Stimulated activated CD4-positive, alpha-beta T cell treated with anti-CD3 and anti-CD28 coated beads, Interleukin-1b, Interleukin-23, amount 100 ng/mL, for 4 hours (primary cell): ENCODE results near the gene AGBL2.

ENCODE experiments used
- DNase-seq, 2 donors: peaks; one replicate each; pipeline ENCODE4 v3.0.0-alpha.2; 2020; ENCODE audit warnings: low read depth in 2 of 2

Gene AGBL2

GRCh38 chr11:47631473-47631872, 83.7 kb downstream of the AGBL2 start:
- no peak for DNase-seq

GRCh38 chr11:47628026-47628425, 87.1 kb downstream of the AGBL2 start:
- no peak for DNase-seq

- DNase-seq: no peak
These were observed 88.9 kb downstream of the AGBL2 start for GRCh38 chr11:47626234-47626633.

GRCh38 chr11:47620836-47621378, 94.3 kb downstream of the AGBL2 start:
- no peak for DNase-seq

GRCh38 chr11:47617417-47617809, 97.8 kb downstream of the AGBL2 start:
- no peak for DNase-seq

GRCh38 chr11:47616726-47617416, 98.3 kb downstream of the AGBL2 start:
- no peak for DNase-seq

DNA sequence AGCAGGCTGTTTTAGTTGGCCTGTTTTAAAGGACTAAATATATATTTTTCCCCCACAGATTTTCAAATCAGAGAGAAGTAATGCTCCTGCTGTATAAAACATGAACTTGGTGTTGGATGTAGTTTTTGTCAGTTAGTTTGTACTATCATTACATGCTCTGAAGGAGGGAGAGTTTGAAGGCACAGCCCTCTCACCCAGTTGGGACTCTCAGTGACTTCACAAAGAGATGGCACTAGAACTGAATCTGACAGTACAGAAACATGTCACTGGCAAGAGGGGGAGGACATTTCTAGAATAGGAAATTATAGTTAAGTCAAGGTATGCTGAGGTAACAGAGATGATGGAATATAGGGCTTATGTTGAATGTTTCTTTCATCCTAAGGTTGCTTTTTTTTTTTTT, 99.9 kb downstream of the AGBL2 start:
- no peak for DNase-seq

DNA sequence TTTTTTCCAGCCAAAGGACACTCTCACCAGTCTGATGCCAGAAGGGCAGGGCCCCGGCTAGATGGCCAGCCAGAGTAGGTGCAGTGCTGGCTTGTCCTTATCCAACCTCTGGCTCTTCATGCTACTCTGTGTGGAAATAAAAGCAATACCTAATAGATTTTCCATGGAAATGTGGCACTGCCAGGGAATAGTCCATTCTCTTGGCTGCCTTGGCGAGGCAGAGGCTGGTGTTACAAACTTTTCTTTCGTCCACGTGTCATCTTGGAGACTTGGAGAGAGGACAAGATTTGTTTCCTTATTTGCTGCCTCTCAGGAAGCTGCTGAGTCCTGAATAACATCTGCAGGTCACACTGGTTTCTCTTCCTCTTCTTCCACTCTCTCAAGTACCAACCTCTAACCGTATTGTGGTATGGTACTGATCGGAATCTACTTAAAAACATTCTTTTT, 103.8 kb downstream of the AGBL2 start:
- DNase-seq: no peak

- DNase-seq: no peak
These were observed 105.5 kb downstream of the AGBL2 start for GRCh38 chr11:47609675-47610074.
